ENCODE results near the gene AHSP. TPM values are rescaled to one million over a fixed set of nuclear protein-coding genes. Genes with fewer than 3 reads are reported as not detected.
A peak's percentile ranks its signal among the peaks of the same experiment; 100 is the strongest.
"Not testable (repeated sequence)": the region's sequence is repeated elsewhere in the genome, so short reads cannot be mapped to it uniquely, and the experiment has no call there.

The AHSP gene
- total and polyA plus RNA-seq, 4 donors = 0.30 to 47.8 TPM; not detected in 2

- no peak for TF ChIP-seq CTCF (IDR thresholded peaks at IDR 0.05; ENCODE audit: control extremely low read depth, extremely low read depth)
- H3K27ac ChIP-seq (ENCODE audit: low read depth in 1 of 2, low read length in 1 of 2) = no peak overlapping the region
Observed at GRCh38 chr16:31501226-31501965, 26.3 kb upstream of the AHSP start.

GRCh38 chr16:31501966-31502348 is 25.7 kb upstream of the AHSP start:
- Histone ChIP-seq H3K9me3 (ENCODE audit: control insufficient read depth in 4 of 4, insufficient read depth in 3 of 4, low read length in 3 of 4) (peaks cover 0 to 2% (median 0%) of the 10 kb centered on the region in 4 donors), H3K36me3 (ENCODE audit: control insufficient read depth in 4 of 4, insufficient read depth in 4 of 4, low read length in 4 of 4) (peaks cover 0 to 35% (median 28%) of the 10 kb centered on the region in 4 donors), H3K27me3 (ENCODE audit: control insufficient read depth in 3 of 3, insufficient read depth in 3 of 3, low read length in 2 of 3) (no peaks in the 10 kb centered on the region), H3K9ac (ENCODE audit: insufficient read depth in 1 of 2, low read length in 2 of 2) (peak overlapping the region in 1 of 2 donors; percentile 11), H3K4me3 (no peak overlapping the region), H3K4me1 (ENCODE audit: control insufficient read depth in 5 of 5, insufficient read depth in 5 of 5, low read length in 5 of 5) (peaks cover 4 to 24% (median 10%) of the 10 kb centered on the region in 5 donors), H3K27ac (ENCODE audit: low read depth in 1 of 2, low read length in 1 of 2) (no peak overlapping the region)
- ATAC-seq (ENCODE audit: insufficient read depth, low FRiP score) (no peak), DNase-seq (no peak)
- TF ChIP-seq CTCF (IDR thresholded peaks at IDR 0.05; ENCODE audit: control extremely low read depth, extremely low read depth) = no peak
- 81 to 88% methylated on average over 4 of the region's 4 CpGs for WGBS, 2 donors

More at GRCh38 chr16:31501226-31501965, 26.3 kb upstream of the AHSP start:
- ATAC-seq (ENCODE audit: insufficient read depth, low FRiP score) (no peak), DNase-seq (peak in 2 of 3 donors; percentile 25 to 45)
- Histone ChIP-seq H3K4me1 (ENCODE audit: control insufficient read depth in 5 of 5, insufficient read depth in 5 of 5, low read length in 5 of 5) (peaks cover 0 to 25% (median 7%) of the 10 kb centered on the region in 5 donors), H3K9me3 (ENCODE audit: control insufficient read depth in 4 of 4, insufficient read depth in 3 of 4, low read length in 3 of 4) (peaks cover 0 to 2% (median 0%) of the 10 kb centered on the region in 4 donors), H3K36me3 (ENCODE audit: control insufficient read depth in 4 of 4, insufficient read depth in 4 of 4, low read length in 4 of 4) (peaks cover 0 to 35% (median 31%) of the 10 kb centered on the region in 4 donors), H3K4me3 (no peak overlapping the region), H3K27me3 (ENCODE audit: control insufficient read depth in 3 of 3, insufficient read depth in 3 of 3, low read length in 2 of 3) (no peaks in the 10 kb centered on the region), H3K9ac (ENCODE audit: insufficient read depth in 1 of 2, low read length in 2 of 2) (peak overlapping the region; percentile 11 to 38)
- 77 to 91% methylated on average over 3 of the region's 3 CpGs for WGBS, 2 donors

GRCh38 chr16:31502981-31503380 is 24.7 kb upstream of the AHSP start:
- Histone ChIP-seq H3K4me3 (no peak overlapping the region), H3K4me1 (ENCODE audit: control insufficient read depth in 5 of 5, insufficient read depth in 5 of 5, low read length in 5 of 5) (peaks cover 9 to 24% (median 14%) of the 10 kb centered on the region in 5 donors), H3K9me3 (ENCODE audit: control insufficient read depth in 4 of 4, insufficient read depth in 3 of 4, low read length in 3 of 4) (peaks cover 0 to 2% (median 0%) of the 10 kb centered on the region in 4 donors), H3K9ac (ENCODE audit: insufficient read depth in 1 of 2, low read length in 2 of 2) (no peak overlapping the region), H3K36me3 (ENCODE audit: control insufficient read depth in 4 of 4, insufficient read depth in 4 of 4, low read length in 4 of 4) (peaks cover 0 to 26% (median 22%) of the 10 kb centered on the region in 4 donors), H3K27me3 (ENCODE audit: control insufficient read depth in 3 of 3, insufficient read depth in 3 of 3, low read length in 2 of 3) (no peaks in the 10 kb centered on the region), H3K27ac (ENCODE audit: low read depth in 1 of 2, low read length in 1 of 2) (peak overlapping the region in 1 of 2 donors; percentile 45)
- peak; percentile 55 for ATAC-seq (ENCODE audit: insufficient read depth, low FRiP score)
- TF ChIP-seq CTCF (IDR thresholded peaks at IDR 0.05; ENCODE audit: control extremely low read depth, extremely low read depth) = no peak
- no peak for DNase-seq

- peaks cover 0 to 22% (median 17%) of the 10 kb centered on the region in 4 donors for H3K36me3 ChIP-seq (ENCODE audit: control insufficient read depth in 4 of 4, insufficient read depth in 4 of 4, low read length in 4 of 4)
- H3K4me3 ChIP-seq; H3K27me3 ChIP-seq (ENCODE audit: control insufficient read depth in 3 of 3, insufficient read depth in 3 of 3, low read length in 2 of 3); H3K9me3 ChIP-seq (ENCODE audit: control insufficient read depth in 4 of 4, insufficient read depth in 3 of 4, low read length in 3 of 4); ATAC-seq (ENCODE audit: insufficient read depth, low FRiP score); DNase-seq; H3K9ac ChIP-seq (ENCODE audit: insufficient read depth in 1 of 2, low read length in 2 of 2): not testable (repeated sequence)
- H3K4me1 ChIP-seq (ENCODE audit: control insufficient read depth in 5 of 5, insufficient read depth in 5 of 5, low read length in 5 of 5) = peaks cover 9 to 23% (median 14%) of the 10 kb centered on the region in 5 donors
- 75 to 76% methylated on average over 8 of the region's 8 CpGs for WGBS, 2 donors
- peak overlapping the region in 1 of 2 donors; percentile 73 for H3K27ac ChIP-seq (ENCODE audit: low read depth in 1 of 2, low read length in 1 of 2)
Observed at GRCh38 chr16:31503555-31503954, 24.1 kb upstream of the AHSP start.

All from lung (tissue), 12 donors.